Suprapubic skin (tissue), 4 donors: Measurements from ENCODE around the gene SLC38A9. TPM values are rescaled to one million over a fixed set of nuclear protein-coding genes. Genes with fewer than 3 reads are reported as not detected.

Source experiments
- DNase-seq, 2 donors: peaks; one replicate each; pipeline ENCODE4 v3.0.0-alpha.2; 2019; ENCODE audit warnings: low spot score in 2 of 2
- H3K27ac ChIP-seq: fragments of 200-600 bp; sonication (generic); one replicate; pipeline ENCODE4 v1.5.1; 2019
- H3K27me3 ChIP-seq: fragments of 200-600 bp; sonication (generic); one replicate; pipeline ENCODE4 v1.5.1; 2019
- H3K36me3 ChIP-seq: fragments of 200-600 bp; sonication (generic); one replicate; pipeline ENCODE4 v1.5.1; 2019
- H3K4me1 ChIP-seq: fragments of 200-600 bp; sonication (generic); one replicate; pipeline ENCODE4 v1.5.1; 2019
- H3K4me3 ChIP-seq: fragments of 200-600 bp; sonication (generic); one replicate; pipeline ENCODE4 v1.5.1; 2019; ENCODE audit warnings: mild to moderate bottlenecking
- H3K9me3 ChIP-seq: fragments of 200-600 bp; sonication (generic); one replicate; pipeline ENCODE4 v1.5.1; 2019
- EP300 ChIP-seq: sonication (generic); formaldehyde crosslinking; IDR thresholded peaks from one replicate; pipeline ENCODE4 v1.6.1; 2017; ENCODE audit warnings: antibody characterized with exemption
- POLR2A ChIP-seq, 2 donors: fragments of 450-650 bp; IDR thresholded peaks; one replicate each; pipeline ENCODE4 v1.6.1; 2017; ENCODE audit warnings: antibody characterized with exemption in 2 of 2, mild to moderate bottlenecking in 2 of 2, moderate library complexity in 2 of 2
- POLR2AphosphoS5 ChIP-seq, 3 donors: sonication (generic); formaldehyde crosslinking; IDR thresholded peaks; one replicate each; pipeline ENCODE4 v1.6.1; 2017; ENCODE audit warnings: antibody characterized with exemption in 3 of 3
- WGBS: methylation state at CpG from one replicate; pipeline ENCODE4 v1.1.5; 2018; 5-methylcytosine and 5-hydroxymethylcytosine counted together
- total RNA-seq, 4 donors: library from RNA; depleted of rRNA; stranded (reverse); fragments of >200 nt; gene quantifications; one replicate each; pipeline ENCODE4 v1.1.0, GENCODE V29; 2016
- TF ChIP-seq, protein P1 (sequence below), 2 donors: fragments of 200-600 bp in 1 of 2; fragments of 450-650 bp in 1 of 2; sonication (generic) in 1 of 2; IDR thresholded peaks; one replicate each; pipeline ENCODE4 v1.5.1; 2016 to 2019; ENCODE audit warnings: antibody characterized with exemption in 2 of 2, mild to moderate bottlenecking in 1 of 2, moderate library complexity in 1 of 2

Gene SLC38A9
- total RNA-seq, 4 donors from 2014 or later, result 13.9 to 52.6 (median 19.7) TPM

DNA sequence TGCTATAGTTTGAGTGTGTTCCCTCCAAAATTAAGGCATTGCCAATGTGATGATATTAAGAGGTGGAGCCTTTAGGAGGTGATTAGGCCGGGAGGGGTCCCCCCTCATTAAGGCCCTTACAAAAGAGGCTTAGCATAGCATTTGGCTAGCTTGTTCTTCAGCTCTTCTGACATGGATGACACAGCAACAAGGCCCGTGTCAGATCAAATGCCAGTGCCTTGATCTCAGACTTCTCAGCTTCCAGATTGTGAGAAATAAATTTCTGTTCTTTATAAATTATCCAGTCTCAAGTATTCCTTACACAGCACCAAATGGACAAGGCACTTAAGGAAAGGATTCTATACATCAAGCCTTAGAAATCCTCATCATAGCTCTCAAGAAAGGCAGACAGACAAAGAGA lies 31.8 kb downstream of the SLC38A9 start:
- Histone ChIP-seq H3K4me1 (peaks cover 9% of the 10 kb centered on the region), H3K36me3 (no peaks in the 10 kb centered on the region), H3K4me3 (no peak overlapping the region), H3K27me3 (no peaks in the 10 kb centered on the region), H3K27ac (no peak overlapping the region), H3K9me3 (no peaks in the 10 kb centered on the region)
- TF ChIP-seq, protein P1, sequence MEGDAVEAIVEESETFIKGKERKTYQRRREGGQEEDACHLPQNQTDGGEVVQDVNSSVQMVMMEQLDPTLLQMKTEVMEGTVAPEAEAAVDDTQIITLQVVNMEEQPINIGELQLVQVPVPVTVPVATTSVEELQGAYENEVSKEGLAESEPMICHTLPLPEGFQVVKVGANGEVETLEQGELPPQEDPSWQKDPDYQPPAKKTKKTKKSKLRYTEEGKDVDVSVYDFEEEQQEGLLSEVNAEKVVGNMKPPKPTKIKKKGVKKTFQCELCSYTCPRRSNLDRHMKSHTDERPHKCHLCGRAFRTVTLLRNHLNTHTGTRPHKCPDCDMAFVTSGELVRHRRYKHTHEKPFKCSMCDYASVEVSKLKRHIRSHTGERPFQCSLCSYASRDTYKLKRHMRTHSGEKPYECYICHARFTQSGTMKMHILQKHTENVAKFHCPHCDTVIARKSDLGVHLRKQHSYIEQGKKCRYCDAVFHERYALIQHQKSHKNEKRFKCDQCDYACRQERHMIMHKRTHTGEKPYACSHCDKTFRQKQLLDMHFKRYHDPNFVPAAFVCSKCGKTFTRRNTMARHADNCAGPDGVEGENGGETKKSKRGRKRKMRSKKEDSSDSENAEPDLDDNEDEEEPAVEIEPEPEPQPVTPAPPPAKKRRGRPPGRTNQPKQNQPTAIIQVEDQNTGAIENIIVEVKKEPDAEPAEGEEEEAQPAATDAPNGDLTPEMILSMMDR (IDR thresholded peaks at IDR 0.05), result no peak
- no peak for TF ChIP-seq POLR2AphosphoS5 (IDR thresholded peaks at IDR 0.05)
- TF ChIP-seq POLR2A (IDR thresholded peaks at IDR 0.05), result no peak
- TF ChIP-seq EP300, result no peak
- no peak for DNase-seq
- whole genome bisulfite sequencing, result 50% methylated on average over 2 of the region's 2 CpGs

DNA sequence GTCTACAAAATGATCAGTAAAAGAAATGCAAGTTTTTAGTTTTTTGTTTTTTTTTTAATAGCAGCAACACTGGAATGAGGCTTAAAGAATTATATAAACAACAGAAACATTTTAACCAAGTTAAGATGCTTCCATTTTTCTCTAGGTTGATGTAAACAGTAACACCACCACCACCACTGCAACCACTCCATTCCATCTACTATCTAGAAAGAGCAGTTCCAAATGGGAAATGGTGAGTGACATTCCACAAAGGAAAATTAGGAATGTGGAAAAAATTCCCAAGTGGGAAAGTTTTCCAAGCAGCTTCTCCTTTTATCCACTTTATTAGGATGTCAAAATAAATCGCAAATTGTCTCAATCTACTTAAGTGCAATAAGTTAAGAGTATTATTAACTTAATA lies 32.6 kb downstream of the SLC38A9 start:
- no peak overlapping the region for H3K4me3 ChIP-seq
- peaks cover 14% of the 10 kb centered on the region for H3K4me1 ChIP-seq
- TF ChIP-seq POLR2A (IDR thresholded peaks at IDR 0.05), result no peak
- TF ChIP-seq, protein P1 (IDR thresholded peaks at IDR 0.05), result no peak
- H3K27me3 ChIP-seq, result no peaks in the 10 kb centered on the region
- WGBS, result 32% methylated on average over 1 of the region's 1 CpG
- no peak for DNase-seq
- no peaks in the 10 kb centered on the region for H3K9me3 ChIP-seq
- H3K27ac ChIP-seq, result peak overlapping the region; percentile 24
- no peaks in the 10 kb centered on the region for H3K36me3 ChIP-seq

DNA sequence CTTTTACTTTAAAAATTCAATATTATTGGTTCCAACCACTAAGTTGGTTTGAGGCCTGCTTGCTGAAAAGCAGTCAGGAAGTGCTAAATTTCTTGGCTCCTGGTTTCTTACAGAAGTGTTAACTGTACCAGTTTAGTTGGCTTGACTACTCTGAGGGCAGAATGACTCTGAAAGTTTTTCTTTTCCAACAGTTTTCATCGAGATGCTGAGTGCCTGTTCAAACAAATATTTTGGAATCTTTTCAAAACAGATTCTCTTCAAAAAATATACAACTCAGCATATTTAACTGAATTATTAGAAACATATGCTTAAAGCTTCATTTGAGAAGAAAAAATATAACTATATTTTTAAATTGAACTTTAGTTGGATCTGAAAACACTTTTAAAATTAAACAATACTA lies 37.0 kb downstream of the SLC38A9 start:
- 11% methylated on average over 1 of the region's 1 CpG for WGBS
- TF ChIP-seq POLR2AphosphoS5 (IDR thresholded peaks at IDR 0.05) (no peak), POLR2A (IDR thresholded peaks at IDR 0.05) (no peak)
- TF ChIP-seq, protein P1 (IDR thresholded peaks at IDR 0.05), result no peak
- Histone ChIP-seq H3K27ac (no peak overlapping the region), H3K4me3 (no peak overlapping the region), H3K9me3 (no peaks in the 10 kb centered on the region), H3K36me3 (no peaks in the 10 kb centered on the region), H3K27me3 (no peaks in the 10 kb centered on the region), H3K4me1 (peaks cover 18% of the 10 kb centered on the region)
- no peak for DNase-seq

DNA sequence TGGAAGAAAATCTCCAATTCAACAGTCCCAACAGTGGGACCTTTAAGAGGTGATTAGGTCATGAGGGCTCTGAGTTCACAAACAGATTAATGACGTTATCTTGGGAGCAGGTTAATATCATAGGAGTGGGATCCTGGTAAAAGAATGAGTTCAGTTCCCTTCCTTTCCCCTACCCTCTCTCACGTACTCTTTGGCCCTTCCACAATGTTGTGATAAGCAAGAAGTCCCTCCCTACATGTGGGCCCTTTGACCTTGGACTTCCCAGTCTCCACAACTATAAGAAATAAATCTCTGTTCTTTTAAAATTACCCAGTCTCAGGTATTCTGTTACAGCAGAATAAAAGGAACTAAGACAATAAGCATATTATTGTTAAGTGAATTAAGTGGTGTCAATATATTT lies 37.8 kb downstream of the SLC38A9 start:
- no peak for TF ChIP-seq POLR2A (IDR thresholded peaks at IDR 0.05)
- no peak for TF ChIP-seq POLR2AphosphoS5 (IDR thresholded peaks at IDR 0.05)
- Histone ChIP-seq H3K4me1 (peaks cover 17% of the 10 kb centered on the region), H3K9me3 (no peaks in the 10 kb centered on the region), H3K36me3 (no peaks in the 10 kb centered on the region), H3K4me3 (no peak overlapping the region), H3K27me3 (no peaks in the 10 kb centered on the region), H3K27ac (no peak overlapping the region)
- WGBS, result 61% methylated on average over 2 of the region's 2 CpGs
- no peak for DNase-seq

GRCh38 chr5:55672477-55672911 lies 39.6 kb downstream of the SLC38A9 start:
- peak overlapping the region; percentile 0 for H3K27ac ChIP-seq
- H3K36me3 ChIP-seq, result peaks cover 5% of the 10 kb centered on the region
- peaks cover 17% of the 10 kb centered on the region for H3K4me1 ChIP-seq
- H3K27me3 ChIP-seq, result no peaks in the 10 kb centered on the region
- TF ChIP-seq, protein P1 (IDR thresholded peaks at IDR 0.05), result no peak
- TF ChIP-seq POLR2A (IDR thresholded peaks at IDR 0.05) (no peak), POLR2AphosphoS5 (IDR thresholded peaks at IDR 0.05) (no peak), EP300 (no peak)
- no peak for DNase-seq
- WGBS, result 77% methylated on average over 2 of the region's 2 CpGs
- H3K4me3 ChIP-seq, result no peak overlapping the region
- H3K9me3 ChIP-seq, result no peaks in the 10 kb centered on the region

GRCh38 chr5:55671975-55672374 lies 40.1 kb downstream of the SLC38A9 start:
- Histone ChIP-seq H3K27me3 (no peaks in the 10 kb centered on the region), H3K4me1 (peaks cover 17% of the 10 kb centered on the region), H3K27ac (peak overlapping the region; percentile 0), H3K9me3 (no peaks in the 10 kb centered on the region), H3K4me3 (no peak overlapping the region), H3K36me3 (peaks cover 5% of the 10 kb centered on the region)
- DNase-seq, result no peak
- WGBS, result 100% methylated on average over 1 of the region's 1 CpG
- TF ChIP-seq POLR2AphosphoS5 (IDR thresholded peaks at IDR 0.05), result no peak
